ENCODE results near the gene TMEM164.

TMEM164 gene

GRCh38 chrX:110204986-110205385, 202.1 kb downstream of the TMEM164 start:
- no peak for DNase-seq
- no peak for TF ChIP-seq CTCF (IDR thresholded peaks at IDR 0.05; ENCODE audit: low read depth, low read length)
- no peaks in the 10 kb centered on the region for H3K36me3 ChIP-seq
- H3K9me3 ChIP-seq = no peaks in the 10 kb centered on the region
- no peak overlapping the region for H3K4me3 ChIP-seq (ENCODE audit: low read depth, low read length)
- peaks cover 3% of the 10 kb centered on the region for H3K4me1 ChIP-seq
- H3K27me3 ChIP-seq = no peaks in the 10 kb centered on the region

- Histone ChIP-seq H3K4me1 (peaks cover 3% of the 10 kb centered on the region), H3K9me3 (no peaks in the 10 kb centered on the region), H3K4me3 (ENCODE audit: low read depth, low read length) (no peak overlapping the region), H3K27me3 (no peaks in the 10 kb centered on the region), H3K36me3 (no peaks in the 10 kb centered on the region)
- DNase-seq = no peak
- TF ChIP-seq CTCF (IDR thresholded peaks at IDR 0.05; ENCODE audit: low read depth, low read length) = no peak
Measured at GRCh38 chrX:110208092-110208491, 205.2 kb downstream of the TMEM164 start.

- Histone ChIP-seq H3K36me3 (no peaks in the 10 kb centered on the region), H3K4me1 (no peaks in the 10 kb centered on the region), H3K4me3 (ENCODE audit: low read depth, low read length) (no peak overlapping the region), H3K27me3 (no peaks in the 10 kb centered on the region), H3K9me3 (no peaks in the 10 kb centered on the region)
- no peak for DNase-seq
- no peak for TF ChIP-seq CTCF (IDR thresholded peaks at IDR 0.05; ENCODE audit: low read depth, low read length)
Measured at GRCh38 chrX:110210417-110211139, 207.7 kb downstream of the TMEM164 start.

- TF ChIP-seq CTCF (IDR thresholded peaks at IDR 0.05; ENCODE audit: low read depth, low read length) = no peak
- Histone ChIP-seq H3K4me3 (ENCODE audit: low read depth, low read length) (no peak overlapping the region), H3K27me3 (no peaks in the 10 kb centered on the region), H3K4me1 (no peaks in the 10 kb centered on the region), H3K36me3 (no peaks in the 10 kb centered on the region), H3K9me3 (no peaks in the 10 kb centered on the region)
- no peak for DNase-seq
Measured at GRCh38 chrX:110211340-110211739, 208.4 kb downstream of the TMEM164 start.

- Histone ChIP-seq H3K4me1 (no peaks in the 10 kb centered on the region), H3K36me3 (no peaks in the 10 kb centered on the region), H3K9me3 (no peaks in the 10 kb centered on the region), H3K27me3 (no peaks in the 10 kb centered on the region), H3K4me3 (ENCODE audit: low read depth, low read length) (no peak overlapping the region)
- DNase-seq = no peak
- TF ChIP-seq CTCF (IDR thresholded peaks at IDR 0.05; ENCODE audit: low read depth, low read length) = peak; percentile 24
Measured at GRCh38 chrX:110212299-110212698, 209.4 kb downstream of the TMEM164 start.

- Histone ChIP-seq H3K27me3 (no peaks in the 10 kb centered on the region), H3K9me3 (no peaks in the 10 kb centered on the region), H3K4me3 (ENCODE audit: low read depth, low read length) (no peak overlapping the region), H3K36me3 (no peaks in the 10 kb centered on the region), H3K4me1 (no peaks in the 10 kb centered on the region)
- DNase-seq = no peak
- TF ChIP-seq CTCF (IDR thresholded peaks at IDR 0.05; ENCODE audit: low read depth, low read length) = no peak
Measured at GRCh38 chrX:110213183-110213582, 210.3 kb downstream of the TMEM164 start.
